ENCODE data around the gene RRBP1.

DNA sequence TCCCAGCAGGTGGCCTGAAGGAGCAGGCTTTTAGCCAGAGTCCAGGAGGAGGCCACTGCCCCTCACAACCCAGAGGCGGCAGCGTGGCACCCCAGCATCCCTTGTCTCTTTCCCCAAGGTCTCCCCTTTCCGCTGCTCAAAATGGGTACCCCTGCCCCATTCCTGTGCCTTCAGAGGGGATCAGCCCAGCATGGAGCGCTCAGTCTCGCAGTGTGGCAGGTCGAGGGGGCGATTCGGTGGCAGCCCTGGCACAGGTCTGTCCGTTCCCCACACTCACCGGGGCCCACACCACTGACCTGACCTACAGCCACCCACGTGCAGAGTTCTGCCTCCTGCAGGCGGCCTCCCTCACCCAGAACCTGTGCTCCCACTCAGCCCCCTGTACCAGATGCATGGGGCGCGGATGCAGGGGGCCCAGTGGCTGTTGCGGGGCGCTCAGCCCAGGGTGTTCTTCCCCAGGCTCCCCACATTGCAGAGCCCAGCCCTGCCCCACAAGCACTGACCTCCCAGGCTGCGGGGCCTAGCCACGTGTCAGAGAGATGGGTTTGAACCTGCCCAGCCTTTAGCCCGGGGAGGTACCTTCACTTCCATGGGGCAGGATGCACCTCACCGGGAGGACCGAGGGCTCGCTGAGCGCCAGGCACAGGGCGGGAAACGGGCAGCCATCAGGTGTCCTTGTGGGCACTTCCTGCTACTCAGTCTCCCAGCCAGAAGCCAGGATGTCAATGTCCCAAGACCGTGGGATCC lies 70.3 kb downstream of the RRBP1 start:
- TF ChIP-seq, protein P1, sequence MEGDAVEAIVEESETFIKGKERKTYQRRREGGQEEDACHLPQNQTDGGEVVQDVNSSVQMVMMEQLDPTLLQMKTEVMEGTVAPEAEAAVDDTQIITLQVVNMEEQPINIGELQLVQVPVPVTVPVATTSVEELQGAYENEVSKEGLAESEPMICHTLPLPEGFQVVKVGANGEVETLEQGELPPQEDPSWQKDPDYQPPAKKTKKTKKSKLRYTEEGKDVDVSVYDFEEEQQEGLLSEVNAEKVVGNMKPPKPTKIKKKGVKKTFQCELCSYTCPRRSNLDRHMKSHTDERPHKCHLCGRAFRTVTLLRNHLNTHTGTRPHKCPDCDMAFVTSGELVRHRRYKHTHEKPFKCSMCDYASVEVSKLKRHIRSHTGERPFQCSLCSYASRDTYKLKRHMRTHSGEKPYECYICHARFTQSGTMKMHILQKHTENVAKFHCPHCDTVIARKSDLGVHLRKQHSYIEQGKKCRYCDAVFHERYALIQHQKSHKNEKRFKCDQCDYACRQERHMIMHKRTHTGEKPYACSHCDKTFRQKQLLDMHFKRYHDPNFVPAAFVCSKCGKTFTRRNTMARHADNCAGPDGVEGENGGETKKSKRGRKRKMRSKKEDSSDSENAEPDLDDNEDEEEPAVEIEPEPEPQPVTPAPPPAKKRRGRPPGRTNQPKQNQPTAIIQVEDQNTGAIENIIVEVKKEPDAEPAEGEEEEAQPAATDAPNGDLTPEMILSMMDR (IDR thresholded peaks at IDR 0.05; ENCODE audit: low read length) = peak; percentile 46
- no peak for TF ChIP-seq EZH2 (optimal IDR thresholded peaks at IDR 0.05; ENCODE audit: low read depth, low read length)
- no peak for TF ChIP-seq EZH2phosphoT487 (IDR thresholded peaks at IDR 0.05; ENCODE audit: low read length)
